Mesendoderm (in vitro differentiated cells): ENCODE results near the gene CD19.
"Not testable (repeated sequence)": the region's sequence is repeated elsewhere in the genome, so short reads cannot be mapped to it uniquely, and the experiment has no call there.

Experiments used
- DNase-seq: peaks from one replicate; pipeline ENCODE4 v3.0.0; 2013
- H2AK5ac ChIP-seq: 2 replicates; pipeline ENCODE4 v1.6.1; 2013; ENCODE audit warnings: low read length, inconsistent platforms
- H2BK120ac ChIP-seq: 2 replicates; pipeline ENCODE4 v1.6.1; 2013; ENCODE audit warnings: low read depth, mild to moderate bottlenecking, low read length, moderate library complexity, mixed read lengths
- H2BK15ac ChIP-seq: replicated peaks from 2 replicates; pipeline ENCODE4 v1.6.1; 2013; ENCODE audit warnings: low read depth, mild to moderate bottlenecking, moderate library complexity
- H2BK5ac ChIP-seq: 2 replicates; pipeline ENCODE4 v1.6.1; 2013; ENCODE audit warnings: low read length, inconsistent platforms
- H3K18ac ChIP-seq: 2 replicates; pipeline ENCODE4 v1.6.1; 2013; ENCODE audit warnings: mild to moderate bottlenecking, low read length, mixed read lengths
- H3K23ac ChIP-seq: one replicate; pipeline ENCODE4 v1.6.1; 2013; ENCODE audit warnings: low read length
- H3K27ac ChIP-seq: 2 replicates; pipeline ENCODE4 v1.5.1; 2013; ENCODE audit warnings: low read depth, mild to moderate bottlenecking, inconsistent platforms, low read length, moderate library complexity
- H3K27me3 ChIP-seq: 2 replicates; pipeline ENCODE4 v1.6.1; 2013; ENCODE audit warnings: low read length, control low read depth, mild to moderate bottlenecking, inconsistent platforms; ENCODE audit not compliant: insufficient read depth, poor library complexity
- H3K36me3 ChIP-seq: 2 replicates; pipeline ENCODE4 v1.6.1; 2013; ENCODE audit warnings: low read length, inconsistent platforms; ENCODE audit not compliant: control insufficient read depth, insufficient read depth
- H3K4ac ChIP-seq: one replicate; pipeline ENCODE4 v1.6.1; 2013; ENCODE audit warnings: low read depth, mild to moderate bottlenecking, low read length, moderate library complexity
- H3K4me1 ChIP-seq: 2 replicates; pipeline ENCODE4 v1.6.1; 2013; ENCODE audit warnings: low read depth, low read length, inconsistent platforms; ENCODE audit not compliant: control insufficient read depth
- H3K4me2 ChIP-seq: 2 replicates; pipeline ENCODE4 v1.6.1; 2013; ENCODE audit warnings: low read length
- H3K4me3 ChIP-seq: 2 replicates; pipeline ENCODE4 v1.5.1; 2013; ENCODE audit warnings: mild to moderate bottlenecking, low read length
- H3K56ac ChIP-seq: one replicate; pipeline ENCODE4 v1.6.1; 2013; ENCODE audit warnings: low read length
- H3K79me1 ChIP-seq: 2 replicates; pipeline ENCODE4 v1.6.1; 2013; ENCODE audit warnings: low read length, inconsistent platforms
- H3K79me2 ChIP-seq: 2 replicates; pipeline ENCODE4 v1.6.1; 2013; ENCODE audit warnings: mild to moderate bottlenecking, low read length; ENCODE audit not compliant: control insufficient read depth, insufficient read depth
- H3K9ac ChIP-seq: 2 replicates; pipeline ENCODE4 v1.6.1; 2013; ENCODE audit warnings: low read length, inconsistent platforms
- H4K5ac ChIP-seq: one replicate; pipeline ENCODE4 v1.6.1; 2013; ENCODE audit warnings: low read length
- H4K8ac ChIP-seq: one replicate; pipeline ENCODE4 v1.6.1; 2013; ENCODE audit warnings: low read depth, mild to moderate bottlenecking, control low read depth, low read length, moderate library complexity
- WGBS: extraction: QIAGEN DNeasy Blood & Tissue Kit; methylation state at CpG from one replicate; pipeline ENCODE4 v1.1.7; 2013; ENCODE audit warnings: low lambda C conversion rate, missing lambda C conversion rate; ENCODE audit not compliant: insufficient coverage; ENCODE audit errors: extremely low coverage; 5-methylcytosine and 5-hydroxymethylcytosine counted together

CD19 gene

DNA sequence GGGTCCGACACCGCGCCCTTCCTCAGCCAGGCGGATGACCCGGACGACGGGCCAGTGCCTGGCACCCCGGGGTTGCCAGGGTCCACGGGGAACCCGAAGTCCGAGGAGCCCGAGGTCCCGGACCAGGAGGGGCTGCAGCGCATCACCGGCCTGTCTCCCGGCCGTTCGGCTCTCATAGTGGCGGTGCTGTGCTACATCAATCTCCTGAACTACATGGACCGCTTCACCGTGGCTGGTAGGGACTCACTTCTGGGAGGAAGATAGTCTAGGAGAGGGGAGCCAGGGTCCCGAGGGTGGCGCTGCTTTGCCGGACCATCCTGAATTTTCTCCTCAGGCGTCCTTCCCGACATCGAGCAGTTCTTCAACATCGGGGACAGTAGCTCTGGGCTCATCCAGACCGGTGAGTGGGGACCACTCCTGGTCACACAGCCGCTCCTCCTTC lies 43.4 kb downstream of the CD19 start:
- no peak overlapping the region for H4K5ac ChIP-seq
- peak overlapping the region; percentile 90 for H3K9ac ChIP-seq
- no peak overlapping the region for H2BK120ac ChIP-seq
- no peak overlapping the region for H2BK15ac ChIP-seq
- no peaks in the 10 kb centered on the region for H3K4me1 ChIP-seq
- H2AK5ac ChIP-seq = no peak overlapping the region
- DNase-seq = no peak
- WGBS = no CpG with 5 or more reads among the region's 30 CpGs
- peaks cover 6% of the 10 kb centered on the region for H3K79me1 ChIP-seq
- H3K4me2 ChIP-seq = peak overlapping the region; percentile 83
- no peak overlapping the region for H3K18ac ChIP-seq
- no peak overlapping the region for H4K8ac ChIP-seq
- H3K27me3 ChIP-seq = no peaks in the 10 kb centered on the region
- no peaks in the 10 kb centered on the region for H3K79me2 ChIP-seq
- H3K56ac ChIP-seq = peak overlapping the region; percentile 97
- peak overlapping the region; percentile 99 for H3K4me3 ChIP-seq
- no peak overlapping the region for H3K27ac ChIP-seq
- no peak overlapping the region for H2BK5ac ChIP-seq
- H3K36me3 ChIP-seq = no peaks in the 10 kb centered on the region
- H3K23ac ChIP-seq = no peak overlapping the region
- H3K4ac ChIP-seq = no peak overlapping the region

DNA sequence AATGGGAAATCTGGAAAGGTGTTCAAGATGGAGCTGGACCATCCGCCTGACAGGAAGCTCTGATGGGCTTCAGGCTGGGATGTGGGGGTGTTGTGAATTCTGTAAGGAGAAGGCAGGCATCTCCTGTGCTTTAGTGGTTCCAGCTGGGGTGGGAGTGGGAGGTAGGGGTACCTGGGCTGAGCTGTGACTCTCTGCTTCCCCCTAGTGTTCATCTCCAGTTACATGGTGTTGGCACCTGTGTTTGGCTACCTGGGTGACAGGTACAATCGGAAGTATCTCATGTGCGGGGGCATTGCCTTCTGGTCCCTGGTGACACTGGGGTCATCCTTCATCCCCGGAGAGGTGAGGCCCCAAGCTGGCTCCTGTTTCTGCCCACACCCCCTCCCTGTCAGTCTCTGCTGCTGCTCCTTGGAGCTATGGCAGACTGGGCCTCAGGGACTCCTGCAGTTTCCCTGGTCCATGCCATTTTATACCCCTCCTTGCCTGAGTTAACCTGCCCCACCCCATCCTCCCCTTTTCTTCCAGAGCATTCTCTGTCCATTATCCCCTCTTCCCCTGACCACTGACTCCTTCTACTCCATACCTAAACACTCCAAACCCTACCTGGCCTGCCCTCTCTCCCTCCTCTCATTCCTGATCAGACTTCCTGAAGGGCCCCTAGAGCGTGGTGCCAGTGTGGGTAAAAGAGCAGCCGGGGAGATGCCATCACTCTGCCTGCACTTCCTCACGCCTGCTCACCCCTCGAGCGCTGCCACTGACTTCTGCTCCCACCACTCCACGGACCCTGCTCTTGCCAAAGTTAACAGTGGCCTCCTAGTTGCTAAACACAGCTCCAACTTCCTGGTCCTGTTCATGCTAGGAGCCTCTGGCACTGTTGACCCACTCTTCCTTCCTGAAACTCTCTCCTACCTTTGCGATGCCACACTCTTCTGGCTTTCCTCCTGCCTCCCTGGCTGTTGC lies 46.2 kb downstream of the CD19 start:
- no peaks in the 10 kb centered on the region for H3K36me3 ChIP-seq
- H3K27ac ChIP-seq = no peak overlapping the region
- H3K27me3 ChIP-seq = no peaks in the 10 kb centered on the region
- no peak overlapping the region for H2AK5ac ChIP-seq
- no peak overlapping the region for H3K18ac ChIP-seq
- H3K79me2 ChIP-seq = no peaks in the 10 kb centered on the region
- H3K9ac ChIP-seq = no peak overlapping the region
- peaks cover 6% of the 10 kb centered on the region for H3K79me1 ChIP-seq
- no peak overlapping the region for H3K23ac ChIP-seq
- no peak overlapping the region for H3K4ac ChIP-seq
- no CpG with 5 or more reads among the region's 11 CpGs for WGBS
- H4K8ac ChIP-seq = no peak overlapping the region
- no peak overlapping the region for H3K4me3 ChIP-seq
- H3K4me2 ChIP-seq = no peak overlapping the region
- no peak overlapping the region for H2BK5ac ChIP-seq
- peak; percentile 47 for DNase-seq
- H3K4me1 ChIP-seq = no peaks in the 10 kb centered on the region
- H3K56ac ChIP-seq = no peak overlapping the region
- H4K5ac ChIP-seq = no peak overlapping the region
- no peak overlapping the region for H2BK120ac ChIP-seq
- H2BK15ac ChIP-seq = no peak overlapping the region

- H3K4me1 ChIP-seq, H4K8ac ChIP-seq, H3K23ac ChIP-seq, H4K5ac ChIP-seq, H2AK5ac ChIP-seq, H3K36me3 ChIP-seq, H3K79me2 ChIP-seq, H3K79me1 ChIP-seq, H3K4ac ChIP-seq, H2BK15ac ChIP-seq, H3K4me2 ChIP-seq, H2BK120ac ChIP-seq, H2BK5ac ChIP-seq, H3K18ac ChIP-seq, H3K56ac ChIP-seq, H3K4me3 ChIP-seq, H3K27me3 ChIP-seq, H3K27ac ChIP-seq, H3K9ac ChIP-seq: not testable (repeated sequence)
- no CpG with 5 or more reads among the region's 7 CpGs for WGBS
- peak; percentile 22 for DNase-seq
These were observed 48.6 kb downstream of the CD19 start for GRCh38 chr16:28980330-28980729.

DNA sequence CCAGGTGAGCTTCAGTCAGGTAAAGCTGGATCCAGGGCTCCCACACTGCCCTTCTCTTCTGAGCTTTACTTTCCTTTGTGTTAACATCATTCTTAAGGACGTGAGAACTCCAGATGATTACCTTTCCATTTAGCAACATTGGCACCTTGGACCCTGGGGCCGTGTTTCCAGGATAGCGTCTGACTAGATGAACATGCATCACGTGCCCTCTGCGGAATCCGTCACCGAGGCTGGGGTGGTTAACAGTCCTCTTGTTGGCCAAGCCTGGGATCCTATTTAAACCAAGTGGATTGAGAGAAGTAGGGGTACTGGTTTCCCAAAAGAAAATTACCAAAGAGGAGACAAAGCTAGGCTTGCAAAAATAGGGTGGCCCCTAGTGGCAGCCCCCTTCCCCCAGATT lies 49.2 kb downstream of the CD19 start:
- no peaks in the 10 kb centered on the region for H3K36me3 ChIP-seq

DNA sequence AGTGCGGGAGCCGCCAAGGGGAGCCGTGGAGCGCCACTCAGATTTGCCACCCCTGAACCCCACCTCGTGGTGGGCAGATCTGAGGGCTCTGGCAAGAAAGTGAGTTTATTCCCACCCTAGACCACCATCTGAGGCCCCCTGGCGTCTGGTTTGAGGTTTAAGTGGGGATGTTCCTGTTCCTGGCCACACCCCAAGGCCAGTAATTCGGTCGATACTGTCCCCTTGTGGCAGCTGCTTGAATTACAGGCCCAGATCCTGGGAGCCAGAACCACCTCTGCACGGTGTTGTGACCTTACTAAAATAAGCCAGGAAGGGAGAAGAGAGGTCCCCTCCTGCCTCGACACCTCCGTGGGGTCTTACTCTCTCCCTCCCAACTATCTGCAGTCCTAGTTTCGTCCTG lies 49.7 kb downstream of the CD19 start:
- Histone ChIP-seq H3K36me3 (no peaks in the 10 kb centered on the region), H3K56ac (no peak overlapping the region), H3K79me1 (no peaks in the 10 kb centered on the region), H3K9ac (no peak overlapping the region), H3K18ac (no peak overlapping the region), H3K4me1 (no peaks in the 10 kb centered on the region), H2BK120ac (no peak overlapping the region), H4K5ac (no peak overlapping the region), H3K4me3 (no peak overlapping the region), H3K27ac (no peak overlapping the region), H3K27me3 (no peaks in the 10 kb centered on the region), H2BK15ac (no peak overlapping the region), H3K79me2 (no peaks in the 10 kb centered on the region), H4K8ac (no peak overlapping the region), H2BK5ac (no peak overlapping the region), H3K4ac (no peak overlapping the region), H2AK5ac (no peak overlapping the region), H3K23ac (no peak overlapping the region), H3K4me2 (no peak overlapping the region)
- WGBS = no CpG with 5 or more reads among the region's 12 CpGs
- DNase-seq = peak; percentile 63

More for the DNA sequence above, 49.2 kb downstream of the CD19 start:
- Histone ChIP-seq H2BK15ac (no peak overlapping the region), H2BK5ac (no peak overlapping the region), H4K5ac (no peak overlapping the region), H3K23ac (no peak overlapping the region), H3K9ac (no peak overlapping the region), H3K79me2 (no peaks in the 10 kb centered on the region), H3K27me3 (no peaks in the 10 kb centered on the region), H3K4me2 (no peak overlapping the region), H2BK120ac (no peak overlapping the region), H3K4me1 (no peaks in the 10 kb centered on the region), H3K4ac (no peak overlapping the region), H3K18ac (no peak overlapping the region), H3K79me1 (no peaks in the 10 kb centered on the region), H3K4me3 (no peak overlapping the region), H3K27ac (no peak overlapping the region), H3K56ac (no peak overlapping the region), H4K8ac (no peak overlapping the region), H2AK5ac (no peak overlapping the region)
- WGBS = no CpG with 5 or more reads among the region's 7 CpGs
- DNase-seq = no peak
